HG03520 (cell line): ENCODE results near the gene OR52E1.

Experiments
- ATAC-seq: cut with Tn5 transposase; IDR thresholded peaks from one replicate; pipeline ENCODE4 v1.9.1; 2021; ENCODE audit warnings: mild to moderate bottlenecking, moderate library complexity; ENCODE audit not compliant: unreplicated experiment

OR52E1 gene

DNA sequence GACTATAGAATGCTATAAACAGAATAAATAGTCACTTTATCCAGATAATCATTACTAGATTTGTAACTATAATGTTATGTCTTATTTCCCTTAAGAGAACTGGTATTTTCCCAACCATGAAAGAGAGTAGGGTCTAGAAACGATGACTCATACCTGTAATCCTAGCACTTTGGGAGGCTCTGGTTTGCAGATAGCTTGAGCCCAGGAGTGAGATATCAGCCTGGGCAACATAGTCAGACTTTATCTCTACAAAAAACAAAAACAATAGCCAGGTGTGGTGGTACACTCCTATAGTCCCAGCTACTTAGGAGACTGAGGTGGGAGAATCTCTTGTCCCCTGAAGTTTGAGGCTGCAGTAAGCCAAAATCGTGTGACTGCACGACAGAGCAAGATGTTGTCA is 37.9 kb downstream of the OR52E1 start:
- ATAC-seq, result no peak

GRCh38 chr11:5115339-5115738 is 46.0 kb downstream of the OR52E1 start:
- no peak for ATAC-seq

DNA sequence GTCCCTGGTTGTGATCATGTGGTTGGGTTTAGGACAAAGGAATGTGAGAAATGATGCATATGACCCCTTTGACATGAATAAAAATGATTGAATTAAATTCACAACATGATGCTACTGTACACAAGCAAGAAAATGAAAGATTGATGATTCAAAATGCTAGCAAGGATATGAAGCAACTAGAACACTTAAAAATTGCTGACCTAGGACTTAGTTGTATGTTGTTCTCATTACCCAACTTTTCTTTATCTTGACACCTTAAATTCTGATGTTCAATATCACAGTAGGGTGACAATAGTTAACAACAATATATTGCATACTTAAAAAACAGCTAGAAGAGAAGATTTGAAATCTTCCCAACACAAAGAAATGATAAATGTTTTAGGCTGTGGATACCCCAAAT is 48.2 kb downstream of the OR52E1 start:
- ATAC-seq, result no peak

DNA sequence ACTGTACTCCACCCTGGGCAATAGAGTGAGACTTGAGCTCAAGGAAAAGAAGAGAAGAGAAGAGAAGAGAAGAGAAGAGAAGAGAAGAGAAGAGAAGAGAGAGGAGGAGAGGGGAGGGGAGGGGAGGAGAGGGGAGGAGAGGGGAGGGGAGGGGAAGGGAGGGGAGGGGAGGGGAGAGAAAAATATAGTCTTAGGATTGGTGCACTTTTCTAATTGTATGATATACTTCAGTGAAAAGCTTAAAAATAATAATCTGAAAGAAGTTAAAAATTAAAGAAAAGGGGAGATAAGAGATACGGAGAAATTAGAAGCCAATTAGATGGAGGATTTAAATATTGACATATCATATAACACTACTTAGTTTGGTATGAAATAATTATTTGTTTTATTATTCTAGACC is 49.5 kb downstream of the OR52E1 start:
- ATAC-seq, result no peak
